ENCODE results near the gene XPO1. TPM values are rescaled to one million over a fixed set of nuclear protein-coding genes. Genes with fewer than 3 reads are reported as not detected.
A peak's percentile ranks its signal among the peaks of the same experiment; 100 is the strongest.

XPO1 gene
- total and polyA plus RNA-seq, 4 donors: 15.0 to 149 (median 41.3) TPM

GRCh38 chr2:61536572-61537276 is 1.4 kb downstream of the XPO1 start:
- Histone ChIP-seq H3K36me3 (ENCODE audit: control insufficient read depth in 4 of 4, insufficient read depth in 3 of 4, low read depth in 1 of 4, low read length in 3 of 4) (peaks cover 0 to under 1% (median under 1%) of the 10 kb centered on the region in 4 donors), H3K4me1 (ENCODE audit: control insufficient read depth in 4 of 4, insufficient read depth in 4 of 4, low read length in 3 of 4) (peaks cover 2 to 25% (median 11%) of the 10 kb centered on the region in 4 donors), H3K4me3 (ENCODE audit: low read depth in 1 of 3, low read length in 3 of 3) (peak overlapping the region; percentile 76 to 98 (median 82)), H3K27me3 (ENCODE audit: control insufficient read depth in 4 of 4, insufficient read depth in 4 of 4, low read length in 3 of 4) (no peaks in the 10 kb centered on the region), H3K9ac (ENCODE audit: low read depth in 1 of 2, low read length in 2 of 2) (peak overlapping the region; percentile 61 to 86), H3K9me3 (ENCODE audit: control insufficient read depth in 4 of 4, low read length in 3 of 4) (no peaks in the 10 kb centered on the region), H3K27ac (ENCODE audit: low read depth in 1 of 2, low read length in 2 of 2) (peak overlapping the region; percentile 97 to 98)
- TF ChIP-seq GABPA (IDR thresholded peaks at IDR 0.05 in 1 of 2, conservative IDR thresholded peaks at IDR 0.05 in 1 of 2) (no peak), JUND (IDR thresholded peaks at IDR 0.05) (no peak), FOXA2 (IDR thresholded peaks at IDR 0.05) (no peak), RXRA (IDR thresholded peaks at IDR 0.05) (peak; percentile 65 to 67), MAX (IDR thresholded peaks at IDR 0.05) (peak; percentile 88), YY1 (IDR thresholded peaks at IDR 0.05) (peak; percentile 71), RAD21 (IDR thresholded peaks at IDR 0.05) (peak; percentile 29 to 48), SP1 (IDR thresholded peaks at IDR 0.05) (peak; percentile 51), FOXA1 (IDR thresholded peaks at IDR 0.05) (no peak), NR2F2 (IDR thresholded peaks at IDR 0.05) (no peak), HNF4A (conservative IDR thresholded peaks at IDR 0.05) (peak in 1 of 2 donors; percentile 29), CTCF (IDR thresholded peaks at IDR 0.05; ENCODE audit: low read depth, low read length, missing input control) (no peak), HNF4G (IDR thresholded peaks at IDR 0.05) (no peak), EGR1 (IDR thresholded peaks at IDR 0.05; ENCODE audit: low read depth in 2 of 2) (no peak), TAF1 (conservative IDR thresholded peaks at IDR 0.05) (peak; percentile 80)
- TF ChIP-seq, protein P1, sequence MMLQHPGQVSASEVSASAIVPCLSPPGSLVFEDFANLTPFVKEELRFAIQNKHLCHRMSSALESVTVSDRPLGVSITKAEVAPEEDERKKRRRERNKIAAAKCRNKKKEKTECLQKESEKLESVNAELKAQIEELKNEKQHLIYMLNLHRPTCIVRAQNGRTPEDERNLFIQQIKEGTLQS (IDR thresholded peaks at IDR 0.05): no peak
- TF ChIP-seq, protein P2, sequence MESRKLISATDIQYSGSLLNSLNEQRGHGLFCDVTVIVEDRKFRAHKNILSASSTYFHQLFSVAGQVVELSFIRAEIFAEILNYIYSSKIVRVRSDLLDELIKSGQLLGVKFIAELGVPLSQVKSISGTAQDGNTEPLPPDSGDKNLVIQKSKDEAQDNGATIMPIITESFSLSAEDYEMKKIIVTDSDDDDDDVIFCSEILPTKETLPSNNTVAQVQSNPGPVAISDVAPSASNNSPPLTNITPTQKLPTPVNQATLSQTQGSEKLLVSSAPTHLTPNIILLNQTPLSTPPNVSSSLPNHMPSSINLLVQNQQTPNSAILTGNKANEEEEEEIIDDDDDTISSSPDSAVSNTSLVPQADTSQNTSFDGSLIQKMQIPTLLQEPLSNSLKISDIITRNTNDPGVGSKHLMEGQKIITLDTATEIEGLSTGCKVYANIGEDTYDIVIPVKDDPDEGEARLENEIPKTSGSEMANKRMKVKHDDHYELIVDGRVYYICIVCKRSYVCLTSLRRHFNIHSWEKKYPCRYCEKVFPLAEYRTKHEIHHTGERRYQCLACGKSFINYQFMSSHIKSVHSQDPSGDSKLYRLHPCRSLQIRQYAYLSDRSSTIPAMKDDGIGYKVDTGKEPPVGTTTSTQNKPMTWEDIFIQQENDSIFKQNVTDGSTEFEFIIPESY (IDR thresholded peaks at IDR 0.05): no peak
- TF ChIP-seq, protein P3, sequence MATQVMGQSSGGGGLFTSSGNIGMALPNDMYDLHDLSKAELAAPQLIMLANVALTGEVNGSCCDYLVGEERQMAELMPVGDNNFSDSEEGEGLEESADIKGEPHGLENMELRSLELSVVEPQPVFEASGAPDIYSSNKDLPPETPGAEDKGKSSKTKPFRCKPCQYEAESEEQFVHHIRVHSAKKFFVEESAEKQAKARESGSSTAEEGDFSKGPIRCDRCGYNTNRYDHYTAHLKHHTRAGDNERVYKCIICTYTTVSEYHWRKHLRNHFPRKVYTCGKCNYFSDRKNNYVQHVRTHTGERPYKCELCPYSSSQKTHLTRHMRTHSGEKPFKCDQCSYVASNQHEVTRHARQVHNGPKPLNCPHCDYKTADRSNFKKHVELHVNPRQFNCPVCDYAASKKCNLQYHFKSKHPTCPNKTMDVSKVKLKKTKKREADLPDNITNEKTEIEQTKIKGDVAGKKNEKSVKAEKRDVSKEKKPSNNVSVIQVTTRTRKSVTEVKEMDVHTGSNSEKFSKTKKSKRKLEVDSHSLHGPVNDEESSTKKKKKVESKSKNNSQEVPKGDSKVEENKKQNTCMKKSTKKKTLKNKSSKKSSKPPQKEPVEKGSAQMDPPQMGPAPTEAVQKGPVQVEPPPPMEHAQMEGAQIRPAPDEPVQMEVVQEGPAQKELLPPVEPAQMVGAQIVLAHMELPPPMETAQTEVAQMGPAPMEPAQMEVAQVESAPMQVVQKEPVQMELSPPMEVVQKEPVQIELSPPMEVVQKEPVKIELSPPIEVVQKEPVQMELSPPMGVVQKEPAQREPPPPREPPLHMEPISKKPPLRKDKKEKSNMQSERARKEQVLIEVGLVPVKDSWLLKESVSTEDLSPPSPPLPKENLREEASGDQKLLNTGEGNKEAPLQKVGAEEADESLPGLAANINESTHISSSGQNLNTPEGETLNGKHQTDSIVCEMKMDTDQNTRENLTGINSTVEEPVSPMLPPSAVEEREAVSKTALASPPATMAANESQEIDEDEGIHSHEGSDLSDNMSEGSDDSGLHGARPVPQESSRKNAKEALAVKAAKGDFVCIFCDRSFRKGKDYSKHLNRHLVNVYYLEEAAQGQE (IDR thresholded peaks at IDR 0.05): peak; percentile 98
- DNase-seq (ENCODE audit: low spot score): peak; percentile 82
- WGBS: under 1% methylated on average over 26 of the region's 26 CpGs
